ENCODE results near the gene FAXDC2. TPM values are rescaled to one million over a fixed set of nuclear protein-coding genes. Genes with fewer than 3 reads are reported as not detected.

FAXDC2 gene, protein sequence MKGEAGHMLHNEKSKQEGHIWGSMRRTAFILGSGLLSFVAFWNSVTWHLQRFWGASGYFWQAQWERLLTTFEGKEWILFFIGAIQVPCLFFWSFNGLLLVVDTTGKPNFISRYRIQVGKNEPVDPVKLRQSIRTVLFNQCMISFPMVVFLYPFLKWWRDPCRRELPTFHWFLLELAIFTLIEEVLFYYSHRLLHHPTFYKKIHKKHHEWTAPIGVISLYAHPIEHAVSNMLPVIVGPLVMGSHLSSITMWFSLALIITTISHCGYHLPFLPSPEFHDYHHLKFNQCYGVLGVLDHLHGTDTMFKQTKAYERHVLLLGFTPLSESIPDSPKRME
- total RNA-seq, result 32.7 TPM

GRCh38 chr5:154850255-154851062 is at the start of gene FAXDC2:
Gene FAXDC2, minus strand, starts transcription at chr5:154850603. Its CDS starts 12,425 bp downstream, at chr5:154838178.

DNA sequence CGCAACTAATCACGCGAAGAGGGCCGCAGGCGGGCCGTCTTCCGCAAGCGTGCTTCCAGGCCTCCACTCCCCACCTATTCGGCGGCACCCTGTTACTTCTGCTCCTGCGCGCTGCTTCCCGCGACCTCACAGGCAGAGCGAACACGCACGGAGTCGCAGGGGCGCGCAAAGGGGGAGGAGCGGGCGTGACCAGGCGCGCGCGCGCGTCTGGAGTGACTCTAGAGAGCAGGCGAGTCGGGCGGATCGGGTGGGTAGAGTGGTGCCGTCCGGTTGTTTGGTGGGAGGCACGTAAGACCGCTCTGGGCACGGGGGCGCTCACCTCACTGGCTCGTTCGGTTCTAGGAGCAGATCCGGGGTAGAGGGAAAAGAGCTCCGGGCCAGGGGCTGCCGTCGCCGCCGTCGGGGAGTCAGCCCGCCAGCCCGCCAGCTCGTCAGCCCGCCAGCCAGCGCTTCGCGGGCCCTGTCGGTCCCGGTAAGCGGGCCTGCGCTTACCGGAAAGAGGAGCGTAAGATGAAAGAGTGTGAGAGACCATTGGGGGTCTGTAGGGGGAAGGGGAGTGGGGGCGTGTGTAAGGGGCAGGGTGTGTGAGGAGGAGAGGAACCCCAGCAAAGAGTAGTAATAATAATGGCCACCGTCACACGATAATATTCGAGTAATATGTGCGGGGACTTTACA is 8.0 kb upstream of the FAXDC2 start, which contains the start of gene CNOT8:
CNOT8 (plus strand) TSS at position 331 of the 675 bp plus-strand sequence. CDS start 4,652 bp downstream, outside the sequence.

Small RNAs within 50 kb of the gene (small RNA-seq; reads per million reads assigned to genes)
- not detected for gene MIR378H (ENCODE audit: low replicate concordance)

Other genes with a start within 250 kb of the FAXDC2 start
- 90.1 TPM for gene LARP1, start 95.2 kb downstream of the FAXDC2 start, total RNA-seq
- 62.7 TPM for gene CNOT8, start 8.0 kb upstream of the FAXDC2 start, total RNA-seq
- 22.8 TPM for gene GEMIN5, start 87.6 kb upstream of the FAXDC2 start, total RNA-seq
- 25.1 TPM for gene MRPL22, start 90.5 kb upstream of the FAXDC2 start, total RNA-seq
- 0.12 TPM for gene KIF4B, start 163.2 kb upstream of the FAXDC2 start, total RNA-seq

Measured in metanephros (tissue), 2 donors.